ENCODE results near the gene XPR1.

Gene XPR1

GRCh38 chr1:180745098-180745497 is 113.3 kb downstream of the XPR1 start:
- Histone ChIP-seq H3K27ac (no peak overlapping the region), H3K4me1 (no peaks in the 10 kb centered on the region), H2AFZ (no peak overlapping the region), H3K9me3 (ENCODE audit: control insufficient read depth, low read length) (no peaks in the 10 kb centered on the region), H3K4me3 (ENCODE audit: low read depth, low read length) (no peak overlapping the region), H3K36me3 (ENCODE audit: control insufficient read depth, insufficient read depth, low read length) (no peaks in the 10 kb centered on the region), H3K4me2 (ENCODE audit: low read length) (no peak overlapping the region), H3K79me2 (peaks cover 6% of the 10 kb centered on the region), H3K27me3 (ENCODE audit: control insufficient read depth, insufficient read depth, low read length) (no peaks in the 10 kb centered on the region), H3K9ac (no peak overlapping the region)
- no peak for TF ChIP-seq CTCF (IDR thresholded peaks at IDR 0.05)

DNA sequence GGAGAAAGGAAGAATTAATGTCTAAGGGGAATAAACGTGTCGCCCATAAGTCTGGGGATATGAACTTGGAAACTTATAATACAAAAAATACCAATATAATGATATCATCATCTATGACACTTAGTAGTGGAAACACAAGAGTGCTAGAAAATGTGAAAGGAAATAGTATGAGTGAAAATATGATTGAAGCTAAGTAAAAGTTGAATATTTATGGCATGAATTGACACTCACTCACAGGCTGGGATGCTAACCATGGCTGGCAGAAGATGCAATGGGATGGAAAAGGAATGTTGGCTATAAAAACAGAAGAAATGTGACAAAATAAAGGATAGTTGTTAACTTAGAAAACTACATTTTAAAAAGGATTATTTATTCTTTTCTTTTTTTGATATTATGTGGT is 120.1 kb downstream of the XPR1 start:
- H3K4me1 ChIP-seq: no peaks in the 10 kb centered on the region
- no peaks in the 10 kb centered on the region for H3K9me3 ChIP-seq (ENCODE audit: control insufficient read depth, low read length)
- no peak for TF ChIP-seq CTCF (IDR thresholded peaks at IDR 0.05)
- no peak overlapping the region for H3K9ac ChIP-seq
- H3K36me3 ChIP-seq (ENCODE audit: control insufficient read depth, insufficient read depth, low read length): no peaks in the 10 kb centered on the region
- no peak overlapping the region for H2AFZ ChIP-seq
- H3K4me3 ChIP-seq (ENCODE audit: low read depth, low read length): no peak overlapping the region
- H3K79me2 ChIP-seq: peaks cover 9% of the 10 kb centered on the region
- no peak overlapping the region for H3K4me2 ChIP-seq (ENCODE audit: low read length)
- H3K27me3 ChIP-seq (ENCODE audit: control insufficient read depth, insufficient read depth, low read length): no peaks in the 10 kb centered on the region
- H3K27ac ChIP-seq: no peak overlapping the region

- Histone ChIP-seq H3K27ac (no peak overlapping the region), H3K4me3 (ENCODE audit: low read depth, low read length) (no peak overlapping the region), H3K79me2 (peaks cover 3% of the 10 kb centered on the region), H2AFZ (no peak overlapping the region), H3K9ac (no peak overlapping the region), H3K27me3 (ENCODE audit: control insufficient read depth, insufficient read depth, low read length) (no peaks in the 10 kb centered on the region), H3K4me2 (ENCODE audit: low read length) (no peak overlapping the region), H3K36me3 (ENCODE audit: control insufficient read depth, insufficient read depth, low read length) (no peaks in the 10 kb centered on the region), H3K9me3 (ENCODE audit: control insufficient read depth, low read length) (no peaks in the 10 kb centered on the region), H3K4me1 (no peaks in the 10 kb centered on the region)
- TF ChIP-seq CTCF (IDR thresholded peaks at IDR 0.05): no peak
Measured at GRCh38 chr1:180754453-180754852, 122.6 kb downstream of the XPR1 start.

- no peak for TF ChIP-seq CTCF (IDR thresholded peaks at IDR 0.05)
- no peak overlapping the region for H3K9ac ChIP-seq
- peaks cover 3% of the 10 kb centered on the region for H3K79me2 ChIP-seq
- no peak overlapping the region for H2AFZ ChIP-seq
- no peaks in the 10 kb centered on the region for H3K36me3 ChIP-seq (ENCODE audit: control insufficient read depth, insufficient read depth, low read length)
- no peaks in the 10 kb centered on the region for H3K27me3 ChIP-seq (ENCODE audit: control insufficient read depth, insufficient read depth, low read length)
- H3K27ac ChIP-seq: no peak overlapping the region
- no peak overlapping the region for H3K4me3 ChIP-seq (ENCODE audit: low read depth, low read length)
- H3K4me2 ChIP-seq (ENCODE audit: low read length): no peak overlapping the region
- H3K4me1 ChIP-seq: no peaks in the 10 kb centered on the region
- no peaks in the 10 kb centered on the region for H3K9me3 ChIP-seq (ENCODE audit: control insufficient read depth, low read length)
Measured at GRCh38 chr1:180757657-180758056, 125.8 kb downstream of the XPR1 start.

DNA sequence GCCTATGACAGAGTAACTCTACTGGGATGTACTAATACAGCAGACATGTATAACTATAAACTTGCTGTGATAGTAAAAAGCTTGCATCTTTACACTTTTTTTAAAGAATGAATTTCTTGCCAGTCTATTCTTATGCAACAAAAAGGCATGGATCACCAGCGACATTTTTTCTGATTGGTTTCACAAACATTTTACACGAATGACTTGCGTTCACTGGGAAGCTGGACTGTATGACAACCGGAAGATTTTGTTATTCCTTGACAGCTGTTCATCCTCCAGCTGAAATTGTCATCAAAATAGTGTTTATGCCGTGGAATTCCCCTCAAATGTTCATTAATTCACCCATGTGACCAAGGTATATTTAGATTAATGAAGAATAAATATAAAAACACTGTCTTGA is 131.0 kb downstream of the XPR1 start:
- TF ChIP-seq CTCF (IDR thresholded peaks at IDR 0.05): no peak
- Histone ChIP-seq H3K79me2 (no peaks in the 10 kb centered on the region), H2AFZ (no peak overlapping the region), H3K27me3 (ENCODE audit: control insufficient read depth, insufficient read depth, low read length) (no peaks in the 10 kb centered on the region), H3K27ac (no peak overlapping the region), H3K9me3 (ENCODE audit: control insufficient read depth, low read length) (no peaks in the 10 kb centered on the region), H3K36me3 (ENCODE audit: control insufficient read depth, insufficient read depth, low read length) (no peaks in the 10 kb centered on the region), H3K9ac (no peak overlapping the region), H3K4me2 (ENCODE audit: low read length) (no peak overlapping the region), H3K4me1 (no peaks in the 10 kb centered on the region), H3K4me3 (ENCODE audit: low read depth, low read length) (no peak overlapping the region)
